GM23338 (cell line): ENCODE results near the gene DLX3. TPM values are rescaled to one million over a fixed set of nuclear protein-coding genes. Genes with fewer than 3 reads are reported as not detected.

Experiments used
- ATAC-seq: fragments of 200-7000 bp; cut with Tn5 transposase; 3 replicates; pipeline ENCODE4 v1.9.1; 2020
- DNase-seq: peaks from one replicate; pipeline ENCODE4 v3.0.0-alpha.2; 2015; ENCODE audit warnings: low spot score
- H2AFZ ChIP-seq: fragments of 200-600 bp; sonication (generic); 2 replicates; pipeline ENCODE4 v1.8.0; 2016; ENCODE audit warnings: antibody characterized with exemption, mild to moderate bottlenecking, moderate library complexity
- H3F3A ChIP-seq: fragments of 200-600 bp; sonication (generic); replicated peaks from 2 replicates; pipeline ENCODE4 v1.8.0; 2017; ENCODE audit warnings: antibody characterized with exemption, mixed run types, low read depth
- H3K27ac ChIP-seq: fragments of 200-600 bp; sonication (generic); 2 replicates; pipeline ENCODE4 v1.6.1; 2016; ENCODE audit warnings: low read depth
- H3K27me3 ChIP-seq: fragments of 200-600 bp; sonication (generic); 2 replicates; pipeline ENCODE4 v1.8.0; 2016; ENCODE audit warnings: mild to moderate bottlenecking, mixed run types, moderate library complexity; ENCODE audit not compliant: insufficient read depth
- H3K36me3 ChIP-seq: fragments of 200-600 bp; sonication (generic); 2 replicates; pipeline ENCODE4 v1.8.0; 2016; ENCODE audit warnings: mild to moderate bottlenecking; ENCODE audit not compliant: insufficient read depth
- H3K4me1 ChIP-seq: fragments of 200-600 bp; sonication (generic); 2 replicates; pipeline ENCODE4 v1.8.0; 2016; ENCODE audit warnings: mild to moderate bottlenecking, moderate library complexity; ENCODE audit not compliant: insufficient read depth
- H3K4me2 ChIP-seq: fragments of 200-600 bp; sonication (generic); 2 replicates; pipeline ENCODE4 v1.7.1; 2017; ENCODE audit warnings: mixed run types
- H3K4me3 ChIP-seq: fragments of 200-600 bp; sonication (generic); 2 replicates; pipeline ENCODE4 v1.6.1; 2016; ENCODE audit warnings: mixed run types
- H3K79me2 ChIP-seq: fragments of 200-600 bp; sonication (generic); replicated peaks from 2 replicates; pipeline ENCODE4 v1.8.0; 2017; ENCODE audit warnings: mild to moderate bottlenecking; ENCODE audit not compliant: insufficient read depth
- H3K9me2 ChIP-seq: fragments of 200-600 bp; sonication (generic); 2 replicates; pipeline ENCODE4 v1.8.0; 2017; ENCODE audit not compliant: insufficient read depth
- H4K20me1 ChIP-seq: fragments of 200-600 bp; sonication (generic); replicated peaks from 2 replicates; pipeline ENCODE4 v1.8.0; 2017; ENCODE audit warnings: mild to moderate bottlenecking; ENCODE audit not compliant: insufficient read depth
- H3K27ac Mint-ChIP-seq: 2 replicates; pipeline ENCODE4 v1.8.0; 2020; ENCODE audit warnings: inconsistent platforms, mild to moderate bottlenecking, moderate library complexity, mixed read lengths
- H3K27me3 Mint-ChIP-seq: 3 replicates; pipeline ENCODE4 v1.8.0; 2022; ENCODE audit warnings: low read depth, mild to moderate bottlenecking, moderate library complexity, mixed read lengths, inconsistent platforms; ENCODE audit not compliant: insufficient read depth, poor library complexity
- H3K36me3 Mint-ChIP-seq: 3 replicates; pipeline ENCODE4 v1.8.0; 2021; ENCODE audit warnings: low read depth, mild to moderate bottlenecking, inconsistent platforms, moderate library complexity, mixed read lengths
- H3K4me1 Mint-ChIP-seq: 3 replicates; pipeline ENCODE4 v1.8.0; 2020; ENCODE audit warnings: mild to moderate bottlenecking, inconsistent platforms, mixed read lengths
- H3K4me3 Mint-ChIP-seq: 3 replicates; pipeline ENCODE4 v1.8.0; 2021; ENCODE audit warnings: moderate library complexity, mild to moderate bottlenecking, inconsistent platforms, mixed read lengths
- H3K9me3 Mint-ChIP-seq: 3 replicates; pipeline ENCODE4 v1.8.0; 2020; ENCODE audit warnings: moderate library complexity, mild to moderate bottlenecking, inconsistent platforms, mixed read lengths
- EZH2 ChIP-seq: fragments of 200-600 bp; sonication (generic); IDR thresholded peaks from one replicate; pipeline ENCODE4 v1.8.0; 2017; ENCODE audit warnings: antibody characterized with exemption, mild to moderate bottlenecking, low read depth; ENCODE audit not compliant: unreplicated experiment
- EZH2phosphoT487 ChIP-seq: fragments of 200-600 bp; sonication (generic); IDR thresholded peaks from one replicate; pipeline ENCODE4 v1.8.1; 2018; ENCODE audit warnings: antibody characterized with exemption; ENCODE audit not compliant: unreplicated experiment
- JUNB ChIP-seq: IDR thresholded peaks from one replicate; pipeline ENCODE4 v1.6.1; 2016; ENCODE audit warnings: antibody characterized with exemption; ENCODE audit not compliant: unreplicated experiment
- POLR2AphosphoS5 ChIP-seq: IDR thresholded peaks from 2 replicates; pipeline ENCODE4 v1.6.1; 2016; ENCODE audit warnings: antibody characterized with exemption, low read depth
- STAT1 ChIP-seq: IDR thresholded peaks from one replicate; pipeline ENCODE4 v1.6.1; 2016; ENCODE audit warnings: antibody characterized with exemption; ENCODE audit not compliant: unreplicated experiment
- ZNF114 ChIP-seq: fragments of 250-450 bp; sonication (Bioruptor Pico); IDR thresholded peaks from 2 replicates; pipeline ENCODE4 v1.5.0; 2020; ENCODE audit warnings: mild to moderate bottlenecking, moderate library complexity
- polyA plus RNA-seq: library from polyadenylated mRNA; unstranded; fragments of >200 nt; fragmentation: Nextera tagmentation; extraction: Ambion mirVana; gene quantifications from 2 replicates; pipeline ENCODE4 v1.2.1, GENCODE V29; 2016
- total RNA-seq: library from RNA; depleted of rRNA; stranded (reverse); fragments of >200 nt; shearing (Covaris generic); gene quantifications from 2 replicates; pipeline ENCODE4 v1.2.3, GENCODE V29; 2014
- TF ChIP-seq, protein P1 (sequence below): IDR thresholded peaks from 2 replicates; pipeline ENCODE4 v1.6.1; 2016; ENCODE audit warnings: antibody characterized with exemption
- TF ChIP-seq, protein P2 (sequence below): IDR thresholded peaks from one replicate; pipeline ENCODE4 v1.6.1; 2018; ENCODE audit warnings: antibody characterized with exemption; ENCODE audit not compliant: unreplicated experiment
- TF ChIP-seq, protein P3 (sequence below), 2 experiments: fragments of 200-600 bp in 1 of 2; sonication (generic) in 1 of 2; conservative IDR thresholded peaks; 2 replicates each; pipeline versions ENCODE4 v1.5.1 to v1.6.1; 2016 to 2017; ENCODE audit warnings: antibody characterized with exemption in 2 of 2, low read depth in 2 of 2, mild to moderate bottlenecking in 2 of 2, moderate library complexity in 1 of 2

The DLX3 gene
- total and polyA plus RNA-seq, 2 experiments from 2014 or later = 0.14 to 0.27 TPM

DNA sequence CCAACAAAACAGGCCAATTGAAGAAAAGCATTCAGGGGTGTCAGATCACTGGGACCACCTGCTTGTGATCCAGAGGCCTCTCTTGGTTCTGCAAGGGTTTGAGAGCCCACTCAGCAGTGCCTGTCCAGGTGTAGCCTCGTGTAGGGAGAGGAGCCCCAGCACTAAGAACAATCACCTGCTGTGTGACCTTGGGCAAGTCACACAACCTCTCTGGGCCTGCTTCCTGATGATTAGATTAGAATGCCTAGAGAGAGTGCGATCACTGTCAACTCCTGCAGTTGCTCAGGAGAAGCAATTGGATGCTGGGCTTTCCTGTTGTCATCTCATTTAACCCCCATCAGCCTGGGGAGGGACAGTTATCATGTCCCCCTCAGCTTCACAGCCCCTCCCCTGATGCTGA, 10.2 kb downstream of the DLX3 start (continued):
- TF ChIP-seq, protein P1, sequence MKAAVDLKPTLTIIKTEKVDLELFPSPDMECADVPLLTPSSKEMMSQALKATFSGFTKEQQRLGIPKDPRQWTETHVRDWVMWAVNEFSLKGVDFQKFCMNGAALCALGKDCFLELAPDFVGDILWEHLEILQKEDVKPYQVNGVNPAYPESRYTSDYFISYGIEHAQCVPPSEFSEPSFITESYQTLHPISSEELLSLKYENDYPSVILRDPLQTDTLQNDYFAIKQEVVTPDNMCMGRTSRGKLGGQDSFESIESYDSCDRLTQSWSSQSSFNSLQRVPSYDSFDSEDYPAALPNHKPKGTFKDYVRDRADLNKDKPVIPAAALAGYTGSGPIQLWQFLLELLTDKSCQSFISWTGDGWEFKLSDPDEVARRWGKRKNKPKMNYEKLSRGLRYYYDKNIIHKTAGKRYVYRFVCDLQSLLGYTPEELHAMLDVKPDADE = no peak
- TF ChIP-seq POLR2AphosphoS5 (no peak), EZH2 (no peak), ZNF114 (CRISPR knock-in tag) (no peak), EZH2phosphoT487 (no peak)
- TF ChIP-seq, protein P2, sequence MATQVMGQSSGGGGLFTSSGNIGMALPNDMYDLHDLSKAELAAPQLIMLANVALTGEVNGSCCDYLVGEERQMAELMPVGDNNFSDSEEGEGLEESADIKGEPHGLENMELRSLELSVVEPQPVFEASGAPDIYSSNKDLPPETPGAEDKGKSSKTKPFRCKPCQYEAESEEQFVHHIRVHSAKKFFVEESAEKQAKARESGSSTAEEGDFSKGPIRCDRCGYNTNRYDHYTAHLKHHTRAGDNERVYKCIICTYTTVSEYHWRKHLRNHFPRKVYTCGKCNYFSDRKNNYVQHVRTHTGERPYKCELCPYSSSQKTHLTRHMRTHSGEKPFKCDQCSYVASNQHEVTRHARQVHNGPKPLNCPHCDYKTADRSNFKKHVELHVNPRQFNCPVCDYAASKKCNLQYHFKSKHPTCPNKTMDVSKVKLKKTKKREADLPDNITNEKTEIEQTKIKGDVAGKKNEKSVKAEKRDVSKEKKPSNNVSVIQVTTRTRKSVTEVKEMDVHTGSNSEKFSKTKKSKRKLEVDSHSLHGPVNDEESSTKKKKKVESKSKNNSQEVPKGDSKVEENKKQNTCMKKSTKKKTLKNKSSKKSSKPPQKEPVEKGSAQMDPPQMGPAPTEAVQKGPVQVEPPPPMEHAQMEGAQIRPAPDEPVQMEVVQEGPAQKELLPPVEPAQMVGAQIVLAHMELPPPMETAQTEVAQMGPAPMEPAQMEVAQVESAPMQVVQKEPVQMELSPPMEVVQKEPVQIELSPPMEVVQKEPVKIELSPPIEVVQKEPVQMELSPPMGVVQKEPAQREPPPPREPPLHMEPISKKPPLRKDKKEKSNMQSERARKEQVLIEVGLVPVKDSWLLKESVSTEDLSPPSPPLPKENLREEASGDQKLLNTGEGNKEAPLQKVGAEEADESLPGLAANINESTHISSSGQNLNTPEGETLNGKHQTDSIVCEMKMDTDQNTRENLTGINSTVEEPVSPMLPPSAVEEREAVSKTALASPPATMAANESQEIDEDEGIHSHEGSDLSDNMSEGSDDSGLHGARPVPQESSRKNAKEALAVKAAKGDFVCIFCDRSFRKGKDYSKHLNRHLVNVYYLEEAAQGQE = no peak
- TF ChIP-seq, protein P3, sequence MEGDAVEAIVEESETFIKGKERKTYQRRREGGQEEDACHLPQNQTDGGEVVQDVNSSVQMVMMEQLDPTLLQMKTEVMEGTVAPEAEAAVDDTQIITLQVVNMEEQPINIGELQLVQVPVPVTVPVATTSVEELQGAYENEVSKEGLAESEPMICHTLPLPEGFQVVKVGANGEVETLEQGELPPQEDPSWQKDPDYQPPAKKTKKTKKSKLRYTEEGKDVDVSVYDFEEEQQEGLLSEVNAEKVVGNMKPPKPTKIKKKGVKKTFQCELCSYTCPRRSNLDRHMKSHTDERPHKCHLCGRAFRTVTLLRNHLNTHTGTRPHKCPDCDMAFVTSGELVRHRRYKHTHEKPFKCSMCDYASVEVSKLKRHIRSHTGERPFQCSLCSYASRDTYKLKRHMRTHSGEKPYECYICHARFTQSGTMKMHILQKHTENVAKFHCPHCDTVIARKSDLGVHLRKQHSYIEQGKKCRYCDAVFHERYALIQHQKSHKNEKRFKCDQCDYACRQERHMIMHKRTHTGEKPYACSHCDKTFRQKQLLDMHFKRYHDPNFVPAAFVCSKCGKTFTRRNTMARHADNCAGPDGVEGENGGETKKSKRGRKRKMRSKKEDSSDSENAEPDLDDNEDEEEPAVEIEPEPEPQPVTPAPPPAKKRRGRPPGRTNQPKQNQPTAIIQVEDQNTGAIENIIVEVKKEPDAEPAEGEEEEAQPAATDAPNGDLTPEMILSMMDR (conservative IDR thresholded peaks at IDR 0.05; ENCODE audit: low read depth in 2 of 2) = no peak

DNA sequence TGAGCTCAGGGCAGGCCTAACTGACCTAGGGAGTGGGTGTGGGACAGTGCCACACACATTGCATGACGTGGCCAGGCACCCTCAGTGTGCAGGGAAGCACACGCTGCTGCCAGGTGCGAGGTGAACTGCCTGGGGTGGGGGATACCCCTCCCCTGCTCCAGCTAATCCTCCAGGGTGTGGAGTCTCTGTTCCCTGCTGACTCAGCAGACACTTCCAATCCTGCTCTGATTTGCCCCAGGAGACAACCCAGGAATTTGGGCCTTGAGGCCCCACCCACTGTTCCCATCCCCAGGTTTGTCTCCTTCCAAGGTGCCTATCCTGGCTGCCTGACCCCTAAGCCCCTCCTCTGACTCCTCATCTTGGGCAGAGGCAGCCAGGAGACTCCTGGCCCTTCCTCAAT, 10.7 kb downstream of the DLX3 start:
- H2AFZ ChIP-seq = no peak overlapping the region
- H3K4me1 ChIP-seq = peaks cover 13% of the 10 kb centered on the region
- Mint-ChIP-seq H3K27me3 (peaks cover 31% of the 10 kb centered on the region), H3K4me3 (no peak overlapping the region), H3K9me3 (no peaks in the 10 kb centered on the region), H3K36me3 (no peaks in the 10 kb centered on the region), H3K4me1 (peaks cover 26% of the 10 kb centered on the region), H3K27ac (no peak overlapping the region)
- peak; percentile 48 for DNase-seq
- no peaks in the 10 kb centered on the region for H4K20me1 ChIP-seq
- peaks cover 73% of the 10 kb centered on the region for H3K27me3 ChIP-seq
- H3K4me3 ChIP-seq = no peak overlapping the region
- no peaks in the 10 kb centered on the region for H3K36me3 ChIP-seq
- ATAC-seq = peak; percentile 34
- H3F3A ChIP-seq = 0 out of 2 replicates have a peak, but pooled peaks cover 4% of the 10 kb centered on the region
- no peak overlapping the region for H3K27ac ChIP-seq
- H3K79me2 ChIP-seq = no peaks in the 10 kb centered on the region
- H3K9me2 ChIP-seq = no peaks in the 10 kb centered on the region
- no peak overlapping the region for H3K4me2 ChIP-seq
- TF ChIP-seq, protein P2 = no peak
- no peak for TF ChIP-seq ZNF114 (CRISPR knock-in tag)
- no peak for TF ChIP-seq POLR2AphosphoS5
- TF ChIP-seq STAT1 = no peak
- no peak for TF ChIP-seq EZH2phosphoT487
- no peak for TF ChIP-seq JUNB
- no peak for TF ChIP-seq EZH2
